Mucosa of stomach (tissue), 1 donor: ENCODE measurements around the gene WDR5.

Experiments
- H3K27me3 ChIP-seq: one replicate; pipeline ENCODE4 v1.7.0; 2013; ENCODE audit warnings: mild to moderate bottlenecking, low read length; ENCODE audit not compliant: control insufficient read depth, insufficient read depth
- H3K36me3 ChIP-seq: one replicate; pipeline ENCODE4 v1.7.0; 2013; ENCODE audit warnings: low read length; ENCODE audit not compliant: control insufficient read depth, insufficient read depth
- H3K4me1 ChIP-seq: one replicate; pipeline ENCODE4 v1.7.0; 2013; ENCODE audit warnings: mild to moderate bottlenecking, low read length; ENCODE audit not compliant: control insufficient read depth, insufficient read depth
- H3K4me3 ChIP-seq: one replicate; pipeline ENCODE4 v1.7.0; 2013; ENCODE audit warnings: low read length
- H3K9ac ChIP-seq: one replicate; pipeline ENCODE4 v1.7.0; 2013; ENCODE audit warnings: mild to moderate bottlenecking, low read length, moderate library complexity
- H3K9me3 ChIP-seq: one replicate; pipeline ENCODE4 v1.7.0; 2013; ENCODE audit warnings: mild to moderate bottlenecking, low read length, moderate library complexity; ENCODE audit not compliant: control insufficient read depth
- donor health status: Pancreatic carcinoma.

WDR5 gene

DNA sequence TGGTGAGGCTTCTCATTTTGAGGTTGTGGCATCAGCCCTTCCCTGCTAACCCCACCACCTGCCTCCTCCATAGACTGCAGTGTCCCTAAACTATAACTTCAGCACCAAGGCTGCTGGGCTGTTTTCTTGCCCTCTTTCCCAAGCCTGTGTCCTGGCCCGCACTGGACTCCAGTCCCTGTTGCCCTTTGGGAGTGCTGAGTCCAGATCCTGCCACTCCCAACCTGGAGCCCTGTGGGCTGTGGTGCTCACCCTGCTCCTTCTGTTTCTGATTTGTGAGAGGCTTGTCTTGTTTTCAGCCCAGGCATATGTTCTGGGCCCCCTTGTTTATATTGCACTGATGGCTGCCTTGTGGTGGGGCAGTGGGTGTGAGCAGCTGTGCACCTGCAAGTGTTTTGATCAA lies 68.2 kb downstream of the WDR5 start:
- Histone ChIP-seq H3K4me3 (no peak overlapping the region), H3K27me3 (no peaks in the 10 kb centered on the region), H3K36me3 (no peaks in the 10 kb centered on the region), H3K9ac (no peak overlapping the region), H3K9me3 (no peaks in the 10 kb centered on the region), H3K4me1 (no peaks in the 10 kb centered on the region)

DNA sequence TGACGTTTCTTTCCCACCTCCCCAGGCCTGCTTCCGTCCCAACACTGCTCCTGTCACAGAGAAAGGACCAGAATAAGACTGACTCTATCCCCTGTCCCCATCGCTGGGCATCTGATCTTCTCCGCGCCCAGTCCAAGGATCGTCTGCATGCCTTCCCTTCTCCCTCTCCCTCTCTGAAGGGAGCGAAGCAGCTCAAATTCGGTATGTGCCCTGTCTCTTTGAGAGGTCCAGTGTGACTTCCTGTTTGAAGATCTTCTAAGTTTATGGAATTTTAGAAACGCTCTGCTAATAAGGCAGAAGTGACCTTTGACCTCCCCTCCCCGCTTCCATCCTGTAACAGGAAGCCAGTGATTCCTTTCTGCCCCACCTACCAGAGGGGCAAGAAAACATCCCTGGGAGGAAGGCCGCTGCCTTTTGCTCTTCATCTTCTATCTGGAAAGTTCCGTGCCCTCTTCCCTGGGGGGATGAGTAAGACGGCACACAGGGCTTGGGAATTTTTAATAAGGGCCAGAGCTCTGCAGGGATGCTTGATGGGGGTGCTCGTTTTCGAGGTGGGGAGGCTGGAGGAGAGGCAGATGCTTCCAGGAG lies 69.2 kb downstream of the WDR5 start:
- no peaks in the 10 kb centered on the region for H3K27me3 ChIP-seq
- H3K4me1 ChIP-seq: no peaks in the 10 kb centered on the region
- H3K4me3 ChIP-seq: no peak overlapping the region
- no peaks in the 10 kb centered on the region for H3K36me3 ChIP-seq
- H3K9ac ChIP-seq: no peak overlapping the region
- H3K9me3 ChIP-seq: no peaks in the 10 kb centered on the region

DNA sequence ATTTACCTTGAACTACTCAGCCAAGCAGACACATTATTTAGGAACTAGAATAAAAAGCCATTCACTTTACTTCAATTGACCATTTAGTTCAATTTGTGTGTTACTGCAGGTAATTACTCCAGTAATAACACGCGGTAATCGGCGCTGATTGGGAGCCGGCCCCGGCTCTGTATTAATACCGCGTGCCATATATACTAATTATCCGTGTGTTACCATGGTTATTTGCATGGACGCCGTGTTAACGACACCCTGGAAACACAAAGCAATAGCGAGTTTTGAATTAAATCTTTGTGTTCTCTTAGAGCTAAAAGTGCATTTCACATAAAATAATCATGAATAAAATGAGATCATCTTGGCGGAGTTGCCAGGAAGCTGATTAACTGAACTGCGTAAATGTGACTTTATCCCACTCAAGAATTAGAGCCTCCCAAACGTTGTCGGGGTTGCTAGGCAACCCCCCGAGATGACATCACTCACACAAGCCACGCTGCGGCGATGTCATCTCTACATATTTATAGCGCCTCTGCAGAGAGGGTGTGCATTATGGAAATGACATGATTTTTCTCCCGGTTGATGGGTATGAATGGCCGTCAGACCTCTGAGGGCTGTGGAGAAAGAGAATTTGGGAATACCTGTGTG lies 69.9 kb downstream of the WDR5 start:
- Histone ChIP-seq H3K36me3 (no peaks in the 10 kb centered on the region), H3K4me3 (no peak overlapping the region), H3K4me1 (no peaks in the 10 kb centered on the region), H3K9ac (no peak overlapping the region), H3K27me3 (no peaks in the 10 kb centered on the region), H3K9me3 (no peaks in the 10 kb centered on the region)

DNA sequence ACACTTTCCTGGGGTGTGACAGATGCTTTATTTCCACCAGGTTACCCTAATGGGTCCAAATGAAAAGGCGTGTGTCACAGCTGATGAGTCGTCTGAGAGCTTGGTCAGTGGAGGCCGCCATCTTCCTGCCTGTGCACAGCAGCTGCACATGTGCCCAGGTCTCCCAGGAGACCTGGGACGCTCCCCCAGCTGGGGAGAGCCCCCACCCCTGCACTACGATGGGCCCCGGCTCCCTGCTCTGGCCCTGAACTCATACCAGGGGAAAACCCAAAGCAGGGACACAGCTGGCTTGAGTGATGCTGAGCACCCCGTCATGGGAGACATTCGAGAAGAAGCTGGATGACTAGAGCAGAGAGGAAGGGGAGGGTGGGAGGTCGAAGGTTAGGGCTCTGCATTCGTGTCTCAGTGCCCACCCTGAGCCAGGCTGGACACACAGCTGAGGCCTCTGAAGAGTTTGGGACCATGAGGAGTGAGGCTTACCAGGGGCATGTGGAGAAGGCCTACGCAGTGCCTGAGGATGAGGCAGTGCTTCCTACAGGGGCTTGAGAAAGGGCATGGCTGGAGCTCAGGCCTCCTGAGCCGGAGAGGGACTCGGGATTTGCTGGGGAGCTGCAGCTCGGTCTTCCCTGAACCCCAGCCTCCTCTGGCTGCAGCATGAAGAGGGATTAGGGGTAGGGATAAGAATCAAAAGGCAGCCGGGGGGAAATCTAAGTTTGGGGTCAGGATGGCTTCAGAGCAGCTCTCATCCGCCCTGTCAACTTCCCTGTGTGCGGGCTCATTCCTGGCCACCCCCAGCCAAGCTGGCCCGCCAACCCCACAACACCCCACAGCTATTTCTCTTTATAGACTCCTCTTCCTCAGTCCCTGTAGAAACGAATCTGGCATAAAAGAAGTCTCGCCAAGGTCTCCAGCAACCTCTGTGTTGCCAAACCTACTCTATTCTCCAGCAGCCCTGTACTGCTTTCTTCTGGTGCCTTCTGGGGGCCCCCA lies 70.7 kb downstream of the WDR5 start:
- Histone ChIP-seq H3K27me3 (no peaks in the 10 kb centered on the region), H3K9me3 (no peaks in the 10 kb centered on the region), H3K9ac (no peak overlapping the region), H3K4me1 (no peaks in the 10 kb centered on the region), H3K36me3 (no peaks in the 10 kb centered on the region), H3K4me3 (no peak overlapping the region)

DNA sequence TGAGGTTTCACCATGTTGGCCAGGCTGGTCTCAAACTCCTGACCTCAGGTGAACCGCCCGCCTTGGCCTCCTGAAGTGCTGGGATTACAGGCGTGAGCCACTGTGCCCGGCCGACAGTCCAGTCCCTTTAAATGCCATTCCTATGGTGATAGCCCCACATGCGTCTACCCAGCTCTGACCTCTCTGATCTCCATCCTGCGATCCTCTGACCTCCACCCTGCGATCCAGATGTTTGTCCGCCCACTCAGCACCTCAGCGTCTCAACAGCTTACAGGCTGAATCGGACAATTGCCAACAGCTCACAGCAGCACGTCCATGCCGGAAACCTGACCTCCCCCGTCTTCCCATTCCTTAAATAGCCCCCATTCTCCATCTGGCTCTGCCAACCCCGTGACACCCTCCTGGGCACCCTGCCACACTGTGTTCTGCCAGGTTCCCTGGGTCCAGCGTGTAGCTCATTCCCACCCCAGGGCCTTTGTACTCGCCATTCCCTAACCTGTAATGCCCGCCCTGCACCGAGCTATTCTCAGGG lies 72.5 kb downstream of the WDR5 start:
- Histone ChIP-seq H3K27me3 (no peaks in the 10 kb centered on the region), H3K9ac (no peak overlapping the region), H3K9me3 (no peaks in the 10 kb centered on the region), H3K4me3 (no peak overlapping the region), H3K4me1 (no peaks in the 10 kb centered on the region), H3K36me3 (no peaks in the 10 kb centered on the region)

DNA sequence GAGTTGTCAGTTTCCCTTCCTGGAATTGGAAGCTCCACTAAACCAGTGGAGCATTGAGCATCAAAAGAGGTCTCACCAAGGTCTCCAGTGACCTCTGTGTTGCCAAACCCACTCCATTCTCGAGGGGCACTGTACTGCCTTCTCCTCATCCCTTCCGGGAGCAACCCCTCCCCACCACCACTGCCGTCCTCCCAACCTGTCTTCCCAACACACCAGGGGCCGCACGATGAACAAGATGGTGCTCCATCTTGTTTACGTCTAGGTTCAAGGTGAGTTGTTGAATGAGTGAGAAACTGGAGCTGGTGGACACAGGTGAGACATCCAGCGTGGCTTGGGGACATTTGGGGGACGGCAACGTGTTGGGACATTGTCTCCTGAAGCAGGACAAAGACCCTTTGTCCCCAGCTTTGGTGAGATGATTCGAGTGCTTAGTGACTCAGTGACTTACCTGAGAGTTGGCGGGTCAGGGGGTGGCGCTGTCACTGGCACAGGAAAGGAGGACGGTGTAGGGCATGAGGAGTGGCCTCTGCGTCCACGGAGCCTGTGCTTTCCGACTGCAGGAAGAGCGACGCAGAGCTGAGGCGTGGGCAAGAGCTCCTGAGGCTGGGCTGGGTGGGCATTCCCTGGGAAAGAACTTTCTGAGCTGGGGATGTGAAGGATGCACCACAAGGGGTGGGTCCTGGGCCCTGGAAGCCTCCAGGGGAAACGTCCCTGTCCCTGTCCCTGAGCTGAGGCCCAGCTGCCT lies 73.3 kb downstream of the WDR5 start:
- Histone ChIP-seq H3K4me1 (no peaks in the 10 kb centered on the region), H3K9ac (no peak overlapping the region), H3K9me3 (no peaks in the 10 kb centered on the region), H3K27me3 (no peaks in the 10 kb centered on the region), H3K4me3 (no peak overlapping the region), H3K36me3 (no peaks in the 10 kb centered on the region)
